Mucosa of descending colon (tissue), 3 donors: Measurements from ENCODE around the gene NTSR1. TPM values are rescaled to one million over a fixed set of nuclear protein-coding genes. Genes with fewer than 3 reads are reported as not detected.

ENCODE experiments used
- ATAC-seq: fragments of 200-7000 bp; cut with Tn5 transposase; one replicate; pipeline ENCODE4 v1.9.1; 2020; ENCODE audit warnings: mild to moderate bottlenecking, moderate library complexity
- DNase-seq, 3 donors: peaks; one replicate each; pipeline ENCODE4 v3.0.0-alpha.2; 2020
- H3K36me3 ChIP-seq: fragments of 200-600 bp; one replicate; pipeline ENCODE4 v1.8.0; 2021; ENCODE audit warnings: low read depth, mild to moderate bottlenecking
- H3K4me1 ChIP-seq: fragments of 200-600 bp; one replicate; pipeline ENCODE4 v1.8.0; 2021; ENCODE audit warnings: low read depth, mild to moderate bottlenecking
- H3K4me3 ChIP-seq: fragments of 200-600 bp; one replicate; pipeline ENCODE4 v1.8.0; 2021; ENCODE audit warnings: mild to moderate bottlenecking
- H3K9me3 ChIP-seq: fragments of 200-600 bp; one replicate; pipeline ENCODE4 v1.8.0; 2021; ENCODE audit warnings: mild to moderate bottlenecking
- intact Hi-C, 2 donors: fragments of 100-400 bp; cut with DNase I in 1 of 2; cut with micrococcal nuclease in 1 of 2; formaldehyde crosslinking; loops; one replicate each; pipeline versions ENCODE4 v1.11.0 to v1.11.1; 2022; cut with DNase I, micrococcal nuclease
- total RNA-seq, 3 donors: library from RNA; stranded (reverse); fragmentation: NEBNext Ultra II Directional in 2 of 3; extraction: Animal tissue kit (Norgen Biotek cat#: 25700) in 2 of 3; gene quantifications; one replicate each; pipeline versions ENCODE4 v1.2.1 to v1.2.4, GENCODE V29; 2021 to 2023
- TF ChIP-seq, protein P1 (sequence below): fragments of 200-600 bp; IDR thresholded peaks from one replicate; pipeline ENCODE4 v1.8.0; 2022; ENCODE audit warnings: antibody characterized with exemption, mild to moderate bottlenecking
- donor health status: DM: no; HTN: no; CAD: no; lungs with moderate emphysema.
- donor health status: DM: no; HTN: no; CAD: no.
- donor health status: DM: no; HTN: yes; CAD: no.

NTSR1 gene
- total RNA-seq, 3 donors from 2014 or later, result 0.31 to 22.1 TPM; not detected in 1

DNA sequence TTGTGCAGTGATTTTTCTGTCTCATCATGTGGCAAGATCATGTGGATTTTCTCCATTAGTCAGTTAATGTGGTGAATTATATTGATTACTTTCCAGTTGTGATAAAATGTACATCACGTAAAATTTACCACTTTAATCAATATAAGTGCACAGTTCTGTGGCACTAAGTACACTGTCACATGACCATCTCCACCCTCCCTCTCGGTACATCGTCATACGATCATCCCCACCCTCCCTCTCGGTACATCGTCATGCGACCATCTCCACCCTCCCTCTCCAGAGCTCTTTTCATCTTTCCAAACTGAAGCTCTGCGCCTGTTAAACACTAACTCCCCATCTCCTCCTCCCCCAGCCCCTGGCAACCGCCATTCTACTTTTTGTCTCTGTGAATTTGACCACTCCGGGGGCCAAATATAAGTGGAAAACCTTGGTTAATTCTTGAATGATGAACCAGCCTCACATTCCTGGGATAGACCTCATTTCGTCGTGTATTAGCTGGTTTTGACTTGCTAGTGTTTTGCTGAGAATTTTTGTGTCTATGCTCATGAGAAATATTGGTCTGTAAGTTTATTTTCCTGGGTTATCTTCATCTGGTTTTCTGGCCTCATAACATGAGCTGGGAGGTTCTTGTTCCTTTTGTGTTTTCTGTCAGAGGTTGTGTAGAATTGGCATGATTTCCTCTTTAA, 10.8 kb downstream of the NTSR1 start:
- intact Hi-C loops, result no loop called here
- Histone ChIP-seq H3K4me1 (no peaks in the 10 kb centered on the region), H3K36me3 (no peaks in the 10 kb centered on the region), H3K9me3 (no peaks in the 10 kb centered on the region), H3K4me3 (no peak overlapping the region)
- TF ChIP-seq, protein P1, sequence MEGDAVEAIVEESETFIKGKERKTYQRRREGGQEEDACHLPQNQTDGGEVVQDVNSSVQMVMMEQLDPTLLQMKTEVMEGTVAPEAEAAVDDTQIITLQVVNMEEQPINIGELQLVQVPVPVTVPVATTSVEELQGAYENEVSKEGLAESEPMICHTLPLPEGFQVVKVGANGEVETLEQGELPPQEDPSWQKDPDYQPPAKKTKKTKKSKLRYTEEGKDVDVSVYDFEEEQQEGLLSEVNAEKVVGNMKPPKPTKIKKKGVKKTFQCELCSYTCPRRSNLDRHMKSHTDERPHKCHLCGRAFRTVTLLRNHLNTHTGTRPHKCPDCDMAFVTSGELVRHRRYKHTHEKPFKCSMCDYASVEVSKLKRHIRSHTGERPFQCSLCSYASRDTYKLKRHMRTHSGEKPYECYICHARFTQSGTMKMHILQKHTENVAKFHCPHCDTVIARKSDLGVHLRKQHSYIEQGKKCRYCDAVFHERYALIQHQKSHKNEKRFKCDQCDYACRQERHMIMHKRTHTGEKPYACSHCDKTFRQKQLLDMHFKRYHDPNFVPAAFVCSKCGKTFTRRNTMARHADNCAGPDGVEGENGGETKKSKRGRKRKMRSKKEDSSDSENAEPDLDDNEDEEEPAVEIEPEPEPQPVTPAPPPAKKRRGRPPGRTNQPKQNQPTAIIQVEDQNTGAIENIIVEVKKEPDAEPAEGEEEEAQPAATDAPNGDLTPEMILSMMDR, result no peak
- DNase-seq (no peak), ATAC-seq (no peak)

DNA sequence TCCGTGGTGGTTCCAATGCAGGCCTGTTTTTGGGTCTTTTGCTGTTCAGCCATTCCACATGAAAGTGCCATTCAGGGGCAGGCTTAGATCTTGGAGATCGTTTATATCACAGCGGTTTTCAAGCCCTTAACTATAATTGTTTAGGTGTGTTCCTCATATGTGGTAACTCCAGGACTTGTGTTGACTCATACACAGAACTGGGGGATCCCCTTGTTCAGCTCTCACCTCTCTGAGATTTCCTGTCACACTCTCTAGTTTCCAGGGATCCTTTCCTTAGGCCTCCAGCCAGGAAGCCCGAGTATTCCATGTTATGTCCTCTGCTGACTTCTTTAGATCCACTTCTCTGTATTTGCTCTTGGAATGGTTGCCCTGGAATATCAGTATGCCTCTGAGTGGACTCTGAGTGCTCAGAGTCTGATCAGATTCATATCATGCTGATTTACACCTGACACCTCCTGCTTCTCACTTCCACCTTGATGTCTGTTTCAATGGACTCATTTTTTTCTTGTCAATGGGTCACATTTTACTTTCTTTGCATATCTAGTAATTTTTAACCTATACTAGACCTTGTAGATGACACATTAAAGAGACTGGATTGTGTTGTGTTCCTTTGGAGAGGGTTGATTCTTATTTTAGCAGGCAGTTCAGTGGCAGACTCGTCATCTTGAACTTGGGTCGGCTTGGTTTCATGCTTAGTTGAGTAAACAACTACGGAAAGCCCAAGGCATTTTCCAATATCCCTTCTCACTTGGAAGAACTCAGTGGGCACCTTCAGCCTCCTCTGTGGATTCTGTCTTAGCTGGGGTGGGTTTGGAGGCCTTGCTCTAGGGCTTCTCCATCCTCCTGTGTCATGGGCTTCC, 13.1 kb downstream of the NTSR1 start:
- Histone ChIP-seq H3K4me3 (no peak overlapping the region), H3K4me1 (no peaks in the 10 kb centered on the region), H3K9me3 (no peaks in the 10 kb centered on the region), H3K36me3 (no peaks in the 10 kb centered on the region)
- TF ChIP-seq, protein P1, result no peak
- DNase-seq (no peak), ATAC-seq (no peak)
- intact Hi-C loops, result no loop called here

DNA sequence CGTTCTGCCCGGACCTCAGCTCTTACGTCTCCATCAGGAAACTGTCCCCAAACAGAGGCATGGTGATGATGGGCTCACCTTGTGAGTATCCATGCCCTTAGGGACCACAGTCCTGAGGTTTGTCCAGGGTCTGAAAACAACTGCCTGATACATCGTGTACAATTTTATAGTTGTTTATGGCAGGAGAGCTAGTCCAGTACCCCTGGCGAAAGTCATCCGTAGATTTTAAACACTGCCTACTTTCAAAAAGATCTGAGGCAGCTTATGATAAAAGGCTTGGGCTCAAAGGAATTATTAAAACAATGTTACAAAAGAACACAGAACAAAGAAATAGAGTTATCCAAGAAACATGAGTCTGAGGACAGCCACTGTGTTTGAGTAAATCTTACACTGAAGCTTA, 14.0 kb downstream of the NTSR1 start:
- no peaks in the 10 kb centered on the region for H3K9me3 ChIP-seq
- no peaks in the 10 kb centered on the region for H3K36me3 ChIP-seq
- TF ChIP-seq, protein P1, result no peak
- intact Hi-C loops, result no loop called here
- H3K4me3 ChIP-seq, result no peak overlapping the region
- no peak for DNase-seq
- ATAC-seq, result no peak
- H3K4me1 ChIP-seq, result no peaks in the 10 kb centered on the region

DNA sequence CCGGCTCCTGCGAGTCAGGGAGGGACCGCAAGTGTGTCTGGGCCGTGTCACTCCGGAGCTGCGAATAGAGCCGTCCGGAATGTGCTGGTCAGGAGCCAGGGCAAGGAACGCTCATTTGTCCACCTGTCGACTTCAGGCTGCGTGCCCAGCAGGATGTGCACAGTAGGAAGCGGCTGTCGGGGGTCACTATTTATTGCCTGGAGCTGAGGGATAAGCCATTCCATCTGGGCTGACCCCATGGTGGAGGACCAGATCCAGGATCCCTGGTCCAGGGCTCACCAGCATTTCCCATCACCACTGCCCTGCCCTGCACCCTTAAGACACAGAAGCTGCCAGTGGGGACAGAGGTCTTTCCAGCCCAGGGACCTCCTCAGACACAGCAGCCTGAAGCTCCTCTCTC, 14.7 kb downstream of the NTSR1 start:
- intact Hi-C loops, result no loop called here
- DNase-seq (peak in 2 of 3 donors; percentile 31 to 54), ATAC-seq (no peak)
- Histone ChIP-seq H3K4me3 (no peak overlapping the region), H3K4me1 (no peaks in the 10 kb centered on the region), H3K9me3 (no peaks in the 10 kb centered on the region), H3K36me3 (no peaks in the 10 kb centered on the region)
- TF ChIP-seq, protein P1, result no peak

DNA sequence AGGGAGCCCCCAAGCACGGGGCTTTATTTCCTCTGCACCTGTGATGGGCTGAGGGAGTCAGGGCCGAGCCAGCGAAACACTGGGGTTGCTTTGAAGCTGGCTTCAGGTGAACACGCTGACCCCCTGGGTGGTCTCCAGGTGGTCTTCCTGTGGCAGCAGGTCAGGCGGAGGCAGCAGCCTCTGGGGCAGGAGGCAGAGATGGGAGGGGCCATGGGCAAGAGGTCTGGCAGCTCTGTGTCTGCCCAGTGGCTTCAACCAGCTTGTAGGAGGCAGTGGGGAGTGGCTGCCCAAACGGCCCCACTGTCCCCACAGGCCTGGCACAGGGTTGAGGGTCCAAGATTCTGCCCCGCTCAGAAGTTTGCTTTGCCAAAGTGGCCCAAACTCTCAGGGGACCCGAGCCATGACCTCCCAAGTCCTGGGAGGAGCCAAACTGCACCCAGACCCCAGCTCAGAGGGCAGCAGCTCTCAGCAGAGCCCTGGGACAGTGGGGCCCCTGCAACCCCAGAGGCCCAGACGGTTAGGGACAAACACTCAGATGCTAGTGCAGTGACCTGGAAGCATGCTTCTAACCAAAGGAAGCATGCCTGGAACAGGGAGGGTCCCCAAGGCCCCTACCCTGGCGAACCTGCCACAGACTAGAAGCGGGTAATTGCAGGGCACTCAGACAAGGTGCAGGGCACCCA, 15.3 kb downstream of the NTSR1 start:
- Histone ChIP-seq H3K36me3 (no peaks in the 10 kb centered on the region), H3K4me1 (no peaks in the 10 kb centered on the region), H3K9me3 (no peaks in the 10 kb centered on the region), H3K4me3 (no peak overlapping the region)
- intact Hi-C loops, result no loop called here
- TF ChIP-seq, protein P1, result no peak
- peak in 1 of 3 donors; percentile 25 for DNase-seq
- ATAC-seq, result no peak
